ENCODE measurements around the gene GOLGB1. TPM values are rescaled to one million over a fixed set of nuclear protein-coding genes. Genes with fewer than 3 reads are reported as not detected.

Gene GOLGB1
- total and polyA plus RNA-seq, 2 donors (not counting 3 experiments of a cell fraction or from before 2014, with no cell fraction given) = 7.4 to 42.7 TPM

- Histone ChIP-seq H3K4me1 (ENCODE audit: control insufficient read depth, extremely low read depth, insufficient read depth, low read length) (peaks cover 20% of the 10 kb centered on the region), H2AFZ (ENCODE audit: low read depth, low read length) (peak overlapping the region; percentile 60), H3K27ac (ENCODE audit: insufficient read depth, low read depth, low read length) (peak overlapping the region; percentile 74), H3K79me2 (ENCODE audit: control insufficient read depth, insufficient read depth, low read length) (peaks cover 35% of the 10 kb centered on the region), H3K9me3 (replicated peaks; ENCODE audit: control insufficient read depth, insufficient read depth, low read length) (no peaks in the 10 kb centered on the region), H3K36me3 (ENCODE audit: control insufficient read depth in 2 of 2, extremely low read depth in 1 of 2, insufficient read depth in 2 of 2, low read length in 2 of 2) (no peaks in the 10 kb centered on the region), H3K4me3 (replicated peaks in 1 of 3; ENCODE audit: insufficient read depth in 1 of 3, low read depth in 1 of 3, low read length in 3 of 3) (peak overlapping the region; percentile 27 to 84 (median 49)), H4K20me1 (replicated peaks; ENCODE audit: control insufficient read depth, extremely low read depth, insufficient read depth, low read length) (no peaks in the 10 kb centered on the region), H3K9ac (replicated peaks; ENCODE audit: extremely low read depth, insufficient read depth, low read length) (peak overlapping the region; percentile 82), H3K27me3 (ENCODE audit: control insufficient read depth in 2 of 2, insufficient read depth in 2 of 2, low read length in 2 of 2) (peaks cover 4 to 17% of the 10 kb centered on the region in 2 experiments), H3K4me2 (ENCODE audit: insufficient read depth, low read length) (peak overlapping the region; percentile 90), H3K9me1 (replicated peaks; ENCODE audit: control insufficient read depth, extremely low read depth, insufficient read depth, low read length) (no peaks in the 10 kb centered on the region)
- TF ChIP-seq POLR2A (IDR thresholded peaks at IDR 0.05; ENCODE audit: low read depth, low read length) = no peak
- TF ChIP-seq FOS (IDR thresholded peaks at IDR 0.05; ENCODE audit: borderline replicate concordance, insufficient read depth, low read length) = no peak
- no peak for TF ChIP-seq MAX (IDR thresholded peaks at IDR 0.05; ENCODE audit: insufficient read depth, insufficient read length)
- TF ChIP-seq POLR2AphosphoS5 (IDR thresholded peaks at IDR 0.05; ENCODE audit: insufficient read depth, low read depth, low read length) = no peak
- no peak for TF ChIP-seq CTCF (IDR thresholded peaks at IDR 0.05; ENCODE audit: extremely low read depth in 1 of 2, insufficient read depth in 1 of 2, low read depth in 1 of 2, low read length in 2 of 2)
- TF ChIP-seq JUN (IDR thresholded peaks at IDR 0.05; ENCODE audit: borderline replicate concordance, insufficient read depth, insufficient read length, low read depth) = no peak
- TF ChIP-seq MYC (IDR thresholded peaks at IDR 0.05; ENCODE audit: low read depth, low read length) = no peak
- TF ChIP-seq EZH2 (IDR thresholded peaks at IDR 0.05; ENCODE audit: borderline replicate concordance, low read depth, low read length, severe bottlenecking) = no peak
- TF ChIP-seq GATA2 (IDR thresholded peaks at IDR 0.05; ENCODE audit: insufficient read depth, insufficient read length, low read depth, low read length) = no peak
- intact Hi-C loops (cut with micrococcal nuclease) (loop anchor here (1.0 to 5.0 kb wide), 3 partner anchors 87 to 249 kb away; partner anchors contain the start of genes EAF2 and IQCB1), dilution Hi-C loops (cut with MboI; ENCODE audit: extremely low pct_ligation_motif_present, low sequenced_read_pairs) (no loop called here)
- ChIA-PET CTCF (no interaction called here), POLR2A (interaction anchor here (0.7 to 1.0 kb wide), 2 partner anchors 20 to 635 kb away, joined by 3 to 4 read pairs; partner anchors contain the start of genes FAM162A and MIX23)
- DNase-seq (ENCODE audit: low read depth, low spot score) (no peak), FAIRE-seq (no peak)
- no TSS peak for BruUV-seq (replicated peaks)
Measured at GRCh38 chr3:121748680-121749275, 763 bp downstream of the GOLGB1 start.
